ENCODE data around the gene AGTRAP.

DNA sequence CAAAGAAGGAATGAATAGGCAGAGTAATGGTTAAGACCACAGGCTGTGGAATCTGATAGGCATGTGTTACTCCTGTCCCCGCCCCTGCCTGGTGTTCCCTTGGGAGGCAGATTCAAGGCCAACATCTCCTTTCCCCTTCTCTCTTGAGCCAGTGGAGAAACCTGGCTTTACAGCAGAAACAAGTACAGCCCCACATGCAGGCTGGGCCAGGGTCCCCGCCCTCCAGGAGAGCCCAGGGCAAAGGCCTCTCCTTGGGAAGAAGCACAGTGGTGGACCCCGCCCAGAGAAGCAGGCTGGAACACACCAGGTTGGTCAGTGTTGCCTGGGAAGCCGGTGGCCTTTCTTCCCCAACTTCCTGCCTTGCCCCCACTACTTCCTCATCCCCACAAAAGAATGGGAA, 32.9 kb downstream of the AGTRAP start:
- TF ChIP-seq, protein P1, sequence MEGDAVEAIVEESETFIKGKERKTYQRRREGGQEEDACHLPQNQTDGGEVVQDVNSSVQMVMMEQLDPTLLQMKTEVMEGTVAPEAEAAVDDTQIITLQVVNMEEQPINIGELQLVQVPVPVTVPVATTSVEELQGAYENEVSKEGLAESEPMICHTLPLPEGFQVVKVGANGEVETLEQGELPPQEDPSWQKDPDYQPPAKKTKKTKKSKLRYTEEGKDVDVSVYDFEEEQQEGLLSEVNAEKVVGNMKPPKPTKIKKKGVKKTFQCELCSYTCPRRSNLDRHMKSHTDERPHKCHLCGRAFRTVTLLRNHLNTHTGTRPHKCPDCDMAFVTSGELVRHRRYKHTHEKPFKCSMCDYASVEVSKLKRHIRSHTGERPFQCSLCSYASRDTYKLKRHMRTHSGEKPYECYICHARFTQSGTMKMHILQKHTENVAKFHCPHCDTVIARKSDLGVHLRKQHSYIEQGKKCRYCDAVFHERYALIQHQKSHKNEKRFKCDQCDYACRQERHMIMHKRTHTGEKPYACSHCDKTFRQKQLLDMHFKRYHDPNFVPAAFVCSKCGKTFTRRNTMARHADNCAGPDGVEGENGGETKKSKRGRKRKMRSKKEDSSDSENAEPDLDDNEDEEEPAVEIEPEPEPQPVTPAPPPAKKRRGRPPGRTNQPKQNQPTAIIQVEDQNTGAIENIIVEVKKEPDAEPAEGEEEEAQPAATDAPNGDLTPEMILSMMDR (conservative IDR thresholded peaks at IDR 0.05) = no peak
- no peak for TF ChIP-seq EZH2 (IDR thresholded peaks at IDR 0.05; ENCODE audit: low read depth)

All from PC-9 (cell line).